ENCODE results near the gene EXTL2.
"Not testable (repeated sequence)": the region's sequence is repeated elsewhere in the genome, so short reads cannot be mapped to it uniquely, and the experiment has no call there.

Gene EXTL2, protein sequence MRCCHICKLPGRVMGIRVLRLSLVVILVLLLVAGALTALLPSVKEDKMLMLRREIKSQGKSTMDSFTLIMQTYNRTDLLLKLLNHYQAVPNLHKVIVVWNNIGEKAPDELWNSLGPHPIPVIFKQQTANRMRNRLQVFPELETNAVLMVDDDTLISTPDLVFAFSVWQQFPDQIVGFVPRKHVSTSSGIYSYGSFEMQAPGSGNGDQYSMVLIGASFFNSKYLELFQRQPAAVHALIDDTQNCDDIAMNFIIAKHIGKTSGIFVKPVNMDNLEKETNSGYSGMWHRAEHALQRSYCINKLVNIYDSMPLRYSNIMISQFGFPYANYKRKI

DNA sequence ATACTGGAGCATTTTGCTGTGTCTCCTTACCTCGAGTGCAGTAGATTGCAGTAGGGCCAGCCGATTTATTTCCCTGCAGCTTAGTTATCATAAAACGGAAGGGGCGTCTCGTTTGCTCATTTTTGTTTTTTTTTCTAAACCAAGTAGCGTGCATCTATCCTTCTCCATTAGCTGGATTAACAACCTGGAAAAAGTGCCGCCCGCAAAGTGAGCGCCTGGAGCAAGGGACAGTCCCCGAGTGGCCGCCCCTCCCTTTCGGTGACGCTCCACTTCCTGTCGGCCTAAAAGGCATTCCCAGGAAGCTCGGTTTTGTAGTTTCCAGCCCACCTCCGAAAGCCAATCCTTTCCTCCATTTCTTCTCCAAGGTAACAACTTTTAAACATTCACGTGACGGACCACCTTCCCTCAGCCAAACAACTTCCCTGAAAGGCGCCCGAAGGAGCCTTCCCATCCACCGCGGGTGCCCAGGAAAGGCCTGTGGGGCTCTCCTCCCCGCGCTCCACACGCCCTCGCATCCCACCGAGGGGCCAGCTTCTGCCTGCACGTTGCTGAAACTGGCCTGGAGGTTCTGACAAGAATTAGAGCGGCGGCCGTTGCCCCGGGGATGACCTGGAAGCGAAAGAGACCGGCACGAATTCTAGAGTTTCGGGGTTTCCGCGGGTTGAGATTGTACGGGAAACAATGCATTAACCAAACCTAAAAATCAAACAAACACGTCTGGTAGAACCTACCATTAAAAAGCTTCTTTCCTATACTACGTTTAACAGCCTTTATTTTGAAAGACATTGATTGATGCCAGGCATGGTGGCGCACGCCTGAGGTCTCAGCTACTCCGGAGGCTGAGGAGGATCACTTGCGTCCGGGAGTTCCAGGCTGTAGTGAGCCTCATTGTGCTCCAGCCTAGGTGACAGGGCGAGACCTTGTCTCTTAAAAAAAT, at the start of gene EXTL2:
Gene EXTL2 (minus strand): TSS at position 240 of the 937 bp plus-strand sequence. CDS start 6,085 bp downstream, outside the sequence.
- DNase-seq (ENCODE audit: extremely low read depth in 1 of 2, low read depth in 1 of 2) = peak; percentile 51 to 55

GRCh38 chr1:100943533-100943932, 48.9 kb upstream of the EXTL2 start:
- no peak for DNase-seq (ENCODE audit: extremely low read depth in 1 of 2, low read depth in 1 of 2)

DNA sequence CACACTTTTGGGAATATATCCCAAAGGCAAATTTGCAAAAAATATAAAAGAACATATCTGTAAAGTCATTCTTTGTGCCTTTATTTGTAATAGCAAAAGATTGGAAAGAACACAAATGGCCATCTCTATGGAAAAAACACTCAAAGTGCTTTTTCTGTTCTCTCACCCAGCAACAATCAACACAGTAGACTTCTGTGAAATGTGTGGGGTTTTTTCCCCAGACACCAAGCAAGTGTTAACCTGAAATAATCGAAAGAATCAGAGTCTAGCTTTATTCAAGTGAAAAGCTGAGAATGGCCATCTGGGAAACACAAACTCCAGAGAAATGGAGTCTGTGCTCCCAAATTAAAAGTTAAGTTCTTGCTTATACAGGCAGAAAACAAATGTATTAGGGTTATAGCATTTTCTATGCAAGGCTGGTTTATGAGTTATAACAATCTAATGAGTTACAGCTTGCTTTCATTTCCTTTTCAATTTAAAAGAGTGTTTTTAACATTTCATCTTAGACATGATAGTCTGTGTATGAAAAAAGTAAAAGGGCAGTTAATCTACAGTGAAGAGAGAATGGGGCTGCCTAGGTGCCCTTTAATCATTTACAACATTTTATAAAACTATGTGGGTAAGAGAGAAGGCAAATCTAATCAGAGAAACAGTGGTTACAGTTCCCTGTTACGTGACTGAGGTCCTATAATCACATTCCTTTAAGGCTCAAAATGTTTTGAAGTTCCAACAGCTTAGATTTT, 47.8 kb upstream of the EXTL2 start:
- no peak for DNase-seq (ENCODE audit: extremely low read depth in 1 of 2, low read depth in 1 of 2)

- DNase-seq (ENCODE audit: extremely low read depth in 1 of 2, low read depth in 1 of 2) = no peak
Observed at GRCh38 chr1:100941580-100942216, 47.1 kb upstream of the EXTL2 start.

- DNase-seq (ENCODE audit: extremely low read depth in 1 of 2, low read depth in 1 of 2) = peak in 1 of 2 donors; percentile 33
Observed at GRCh38 chr1:100941098-100941527, 46.5 kb upstream of the EXTL2 start.

DNA sequence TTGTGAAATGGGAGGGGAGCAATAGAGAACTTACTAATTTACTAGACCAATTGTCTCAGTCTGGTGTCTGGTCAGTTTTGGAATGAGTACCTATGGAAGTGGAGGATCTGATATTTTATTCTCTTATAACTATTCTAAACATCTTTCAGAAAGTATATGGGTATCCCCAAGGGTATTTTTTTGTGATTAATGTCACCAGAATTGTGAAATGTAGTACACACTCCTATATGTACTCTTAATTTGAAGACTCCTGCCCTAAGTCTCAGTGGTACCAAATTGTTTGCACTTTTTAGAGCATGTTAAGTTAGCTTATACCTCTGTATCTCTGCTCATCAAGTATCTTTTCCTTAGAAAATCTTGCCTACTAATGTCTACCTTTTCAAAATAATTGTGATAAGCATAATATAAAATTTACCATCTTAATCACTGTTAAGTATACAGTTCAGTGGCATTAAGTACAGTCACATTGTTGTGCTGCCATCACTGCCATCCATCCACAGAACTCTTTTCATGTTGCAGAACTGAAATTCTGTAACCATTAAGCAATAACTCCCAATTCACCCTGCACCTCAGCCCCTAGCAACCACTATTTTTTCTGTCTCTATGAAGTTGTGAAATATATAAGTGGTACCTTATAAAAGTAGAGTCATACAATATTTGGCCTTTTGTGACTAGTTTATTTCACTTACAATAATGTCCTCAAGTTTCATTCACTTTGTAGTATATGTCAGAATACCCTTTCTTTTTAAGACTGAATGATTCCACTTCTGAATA, 41.7 kb upstream of the EXTL2 start:
- no peak for DNase-seq (ENCODE audit: extremely low read depth in 1 of 2, low read depth in 1 of 2)

GRCh38 chr1:100933555-100933954, 38.9 kb upstream of the EXTL2 start:
- DNase-seq (ENCODE audit: extremely low read depth in 1 of 2, low read depth in 1 of 2) = not testable (repeated sequence)

DNA sequence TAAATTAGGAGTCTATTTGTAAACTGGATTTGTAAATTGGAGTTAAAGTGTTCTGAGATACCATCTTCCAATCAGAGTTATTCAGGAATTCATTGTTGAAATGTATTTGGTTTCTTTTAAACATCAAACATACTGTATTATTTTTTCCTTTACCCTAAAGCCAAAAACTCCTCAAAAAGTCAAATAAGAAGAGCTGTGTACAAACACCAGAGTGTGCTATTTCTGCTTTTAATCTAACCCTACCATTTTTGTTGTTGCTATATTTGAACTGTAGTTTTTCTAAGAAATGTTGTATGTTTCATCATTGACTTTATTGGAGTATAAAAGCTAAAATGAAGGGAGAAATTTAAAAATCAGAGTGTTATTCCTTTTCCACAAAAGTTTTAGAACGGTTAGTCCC, 37.1 kb upstream of the EXTL2 start:
- no peak for DNase-seq (ENCODE audit: extremely low read depth in 1 of 2, low read depth in 1 of 2)

GRCh38 chr1:100930494-100930893, 35.9 kb upstream of the EXTL2 start:
- no peak for DNase-seq (ENCODE audit: extremely low read depth in 1 of 2, low read depth in 1 of 2)

DNA sequence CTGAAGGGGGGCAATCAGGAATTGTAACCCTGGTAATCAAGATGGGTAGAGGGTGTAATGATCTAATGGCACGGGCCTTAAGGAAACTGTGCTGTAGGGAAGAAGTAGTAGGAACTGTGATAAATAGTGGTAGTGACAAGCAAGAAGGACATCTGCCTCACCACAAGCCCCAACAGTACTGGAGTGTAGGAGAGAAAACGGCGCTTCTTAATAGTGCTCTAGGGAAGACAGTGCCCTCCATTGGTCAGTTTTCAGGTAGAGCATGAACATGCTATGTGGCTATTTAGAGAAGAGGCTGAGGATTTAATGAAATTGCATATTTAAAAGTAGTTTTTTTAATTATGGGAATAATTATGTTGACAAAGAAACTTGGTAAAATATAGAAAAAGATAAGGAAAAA, 33.5 kb upstream of the EXTL2 start:
- no peak for DNase-seq (ENCODE audit: extremely low read depth in 1 of 2, low read depth in 1 of 2)

- no peak for DNase-seq (ENCODE audit: extremely low read depth in 1 of 2, low read depth in 1 of 2)
Observed at GRCh38 chr1:100927276-100927675, 32.6 kb upstream of the EXTL2 start.

GRCh38 chr1:100926240-100926639, 31.6 kb upstream of the EXTL2 start:
- no peak for DNase-seq (ENCODE audit: extremely low read depth in 1 of 2, low read depth in 1 of 2)

DNA sequence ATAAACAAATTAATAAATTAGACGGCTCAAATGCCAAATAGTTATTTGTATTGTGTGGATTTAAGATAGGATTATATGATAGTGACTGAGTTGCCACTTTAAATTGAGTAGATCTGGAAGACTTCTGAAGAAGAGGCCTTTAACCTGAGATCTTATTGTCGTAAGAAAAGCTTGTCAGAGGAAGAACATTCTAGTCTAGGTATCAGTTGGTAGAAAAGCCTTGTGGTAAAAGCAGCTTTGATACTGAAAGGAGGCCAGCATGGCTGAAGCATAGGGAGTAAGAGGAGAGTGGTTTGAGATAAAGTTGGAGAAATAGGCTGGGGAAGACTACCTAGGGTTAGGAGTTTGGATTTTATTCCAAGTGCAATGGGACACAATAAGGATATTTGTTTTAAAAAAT, 30.3 kb upstream of the EXTL2 start:
- no peak for DNase-seq (ENCODE audit: extremely low read depth in 1 of 2, low read depth in 1 of 2)

DNA sequence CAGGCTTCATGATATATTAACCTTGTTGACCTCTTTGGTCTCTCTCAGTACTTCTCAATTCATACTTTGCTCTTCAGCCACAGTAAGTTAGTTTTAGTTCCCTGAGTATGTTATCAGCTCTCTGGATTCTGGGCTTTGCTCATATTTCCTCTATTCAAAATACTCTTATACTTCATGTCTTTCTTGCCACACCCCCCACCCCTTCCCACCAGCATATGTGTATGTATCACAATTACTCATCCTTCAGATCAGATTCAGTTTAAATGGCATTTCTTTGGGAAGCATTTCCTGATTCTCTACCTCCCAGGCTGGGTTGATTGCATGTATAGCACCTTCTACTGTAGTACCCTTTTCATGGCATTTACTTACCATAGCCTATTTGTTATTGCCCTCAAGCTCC, 29.6 kb upstream of the EXTL2 start:
- no peak for DNase-seq (ENCODE audit: extremely low read depth in 1 of 2, low read depth in 1 of 2)

DNA sequence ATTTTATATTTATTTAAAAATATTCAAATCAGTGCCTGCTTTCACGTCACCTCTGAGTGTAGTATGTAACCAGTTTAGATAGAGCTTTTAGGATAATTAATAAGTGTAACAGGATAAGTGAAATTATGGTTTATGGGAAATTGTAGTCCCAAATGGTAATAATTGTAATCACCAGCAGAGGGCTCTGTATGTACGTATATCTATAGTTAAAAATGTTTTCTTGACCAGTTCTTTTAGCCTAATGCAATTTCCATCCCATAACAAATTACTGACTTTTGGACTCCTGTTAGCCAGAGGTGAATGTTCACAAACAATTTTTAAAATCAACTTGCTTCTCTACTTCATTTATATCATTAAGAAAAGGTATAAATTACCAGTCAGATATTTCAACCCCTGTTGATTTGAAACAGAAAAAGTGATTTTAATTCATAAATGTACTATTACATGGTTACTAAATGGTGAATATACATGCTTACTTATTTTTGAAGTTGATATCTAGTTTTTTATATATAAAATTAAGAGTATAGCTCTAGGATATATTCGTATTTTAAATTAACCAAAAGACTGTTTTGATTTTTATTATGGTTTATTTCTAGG, 26.6 kb upstream of the EXTL2 start:
- no peak for DNase-seq (ENCODE audit: extremely low read depth in 1 of 2, low read depth in 1 of 2)

DNA sequence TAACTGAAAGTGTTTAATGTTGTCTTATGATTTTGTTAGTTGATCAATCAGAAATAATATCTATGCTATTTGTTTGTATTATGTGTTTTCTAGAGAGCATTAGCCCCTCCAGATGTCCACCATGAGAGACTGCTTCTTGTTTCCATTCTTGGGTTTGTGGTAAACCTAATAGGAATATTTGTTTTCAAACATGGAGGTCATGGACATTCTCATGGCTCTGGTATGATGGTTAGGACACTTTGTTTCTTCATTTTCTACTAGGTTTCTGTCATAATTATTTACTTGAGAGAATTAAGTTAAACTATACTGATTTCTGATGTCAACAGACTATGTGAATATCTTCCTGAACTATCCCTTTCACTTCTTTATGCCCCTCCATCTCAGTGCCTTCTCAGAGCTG, 17.4 kb upstream of the EXTL2 start:
- DNase-seq (ENCODE audit: extremely low read depth in 1 of 2, low read depth in 1 of 2) = no peak

GRCh38 chr1:100909018-100909417, 14.4 kb upstream of the EXTL2 start:
- no peak for DNase-seq (ENCODE audit: extremely low read depth in 1 of 2, low read depth in 1 of 2)

- DNase-seq (ENCODE audit: extremely low read depth in 1 of 2, low read depth in 1 of 2) = no peak
Observed at GRCh38 chr1:100907887-100908286, 13.2 kb upstream of the EXTL2 start.

DNA sequence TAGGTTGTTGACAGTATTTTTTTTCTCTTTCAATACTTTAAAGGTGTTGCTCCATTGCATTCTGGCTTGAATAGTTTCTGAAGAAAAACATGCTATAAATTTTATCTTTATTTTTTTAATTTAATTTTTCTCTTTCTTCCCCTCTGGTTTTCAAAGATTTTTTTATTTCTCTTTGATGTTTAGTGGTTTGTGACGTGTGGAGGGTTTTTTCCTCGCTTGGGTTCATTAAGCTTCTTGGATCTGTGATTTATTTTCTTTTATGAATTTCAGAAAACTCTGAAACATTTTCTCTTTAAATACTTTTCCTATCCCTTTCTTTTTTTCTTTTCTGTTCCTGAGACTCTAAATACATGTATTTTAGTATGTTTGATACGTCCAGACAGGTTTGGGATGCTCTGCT, 10.5 kb upstream of the EXTL2 start:
- no peak for DNase-seq (ENCODE audit: extremely low read depth in 1 of 2, low read depth in 1 of 2)

DNA sequence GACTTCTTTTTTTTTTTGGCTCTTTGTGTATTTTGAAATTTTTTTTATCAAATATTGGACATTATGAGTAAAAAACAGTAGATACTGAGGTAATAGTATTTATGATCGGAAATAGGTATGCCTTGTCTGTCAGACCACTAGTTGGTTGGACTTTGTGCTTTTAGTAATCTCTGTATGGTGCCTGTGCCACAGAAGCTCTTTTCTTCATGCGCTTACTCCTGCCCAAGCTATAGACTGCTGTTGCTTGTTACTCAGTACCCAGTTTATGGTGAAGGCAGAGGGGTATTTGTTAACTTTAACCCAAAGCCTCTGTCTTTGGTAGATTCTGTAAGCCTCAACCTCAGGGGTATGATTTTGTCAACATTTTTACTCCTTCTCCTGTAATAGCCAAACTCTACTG, 9.9 kb upstream of the EXTL2 start:
- no peak for DNase-seq (ENCODE audit: extremely low read depth in 1 of 2, low read depth in 1 of 2)

Data from stimulated activated CD8-positive, alpha-beta memory T cell treated with anti-CD3 and anti-CD28 coated beads, Interleukin-7, amount 100 ng/mL, for 48 hours (primary cell).